ENCODE results near the gene SLC37A1.

SLC37A1 gene

DNA sequence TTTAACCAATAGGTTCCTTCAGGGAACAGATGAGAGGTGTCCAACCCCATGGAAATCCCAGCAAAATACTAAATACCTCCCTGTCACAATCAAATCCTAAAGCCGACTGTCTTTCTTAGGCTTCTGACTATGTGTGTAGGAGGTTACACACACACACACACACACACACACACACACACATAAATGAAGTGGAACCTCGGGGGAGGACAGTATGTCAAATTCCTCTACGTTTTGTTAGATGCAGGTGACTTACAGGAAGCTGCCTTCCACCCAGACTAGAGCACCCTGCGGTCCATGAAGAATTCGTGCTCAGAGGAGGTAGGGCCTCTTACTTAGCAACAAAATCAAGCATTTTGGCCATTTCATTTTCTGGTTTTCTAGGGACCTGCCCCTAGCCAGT is 34.1 kb upstream of the SLC37A1 start:
- no peak for DNase-seq (ENCODE audit: low read depth, low spot score)

DNA sequence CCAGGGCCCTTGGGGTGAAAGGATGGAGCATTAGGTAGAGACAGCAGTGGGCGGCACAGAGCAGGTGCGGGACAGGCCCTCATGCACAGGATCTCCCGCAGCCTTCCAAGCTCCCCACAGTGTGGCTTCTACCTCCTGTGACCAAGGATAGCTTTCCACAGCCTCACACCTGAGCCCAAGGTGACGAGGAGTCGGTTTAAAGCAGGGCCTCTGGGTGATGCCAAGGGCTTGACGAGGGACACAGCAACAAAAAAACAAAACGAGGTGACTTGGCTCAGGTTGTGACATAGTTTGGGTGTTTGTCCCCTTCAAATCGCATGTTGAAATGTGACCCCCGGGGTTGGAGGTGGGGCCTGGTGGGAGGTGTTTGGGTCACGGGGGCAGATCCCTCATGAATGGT is 32.9 kb upstream of the SLC37A1 start:
- DNase-seq (ENCODE audit: low read depth, low spot score): no peak

DNA sequence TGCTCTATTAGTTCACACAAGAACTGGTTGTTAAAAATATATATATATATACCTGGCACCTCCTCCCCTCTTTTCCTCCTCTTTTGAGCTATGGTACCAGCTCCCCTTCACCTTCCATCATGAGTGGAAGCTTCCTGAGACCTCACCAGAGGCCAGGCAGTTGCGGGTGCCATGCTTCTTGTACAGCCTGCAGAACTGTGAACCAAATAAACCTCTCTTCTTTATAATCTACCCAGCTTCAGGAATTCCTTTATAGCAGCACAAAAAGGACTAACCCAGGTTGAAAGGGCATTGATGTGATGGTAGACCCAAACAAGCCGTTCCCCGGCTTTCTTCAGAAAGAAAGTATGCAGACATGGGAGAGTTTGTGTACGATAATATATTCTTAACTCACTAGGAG is 32.5 kb upstream of the SLC37A1 start:
- no peak for DNase-seq (ENCODE audit: low read depth, low spot score)

DNA sequence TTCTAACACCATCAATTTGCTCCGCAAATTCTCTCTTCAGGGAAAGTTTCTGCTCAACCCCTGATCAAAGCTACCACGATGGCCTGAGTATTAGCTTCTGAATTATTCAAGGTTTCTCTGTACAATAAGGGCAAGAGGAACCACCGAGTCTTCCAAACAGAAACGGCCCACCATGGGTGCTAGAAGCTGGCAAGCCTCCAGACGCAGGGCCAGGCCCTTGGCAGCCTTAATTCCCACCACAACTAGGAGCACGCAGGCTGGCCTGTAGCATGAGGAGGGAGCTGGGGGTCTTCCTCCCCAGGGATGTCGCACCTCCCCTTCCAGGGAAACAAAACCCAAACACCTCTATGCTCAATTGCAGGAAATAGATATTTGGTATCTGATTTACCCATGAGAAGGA is 28.7 kb upstream of the SLC37A1 start:
- DNase-seq (ENCODE audit: low read depth, low spot score): no peak

DNA sequence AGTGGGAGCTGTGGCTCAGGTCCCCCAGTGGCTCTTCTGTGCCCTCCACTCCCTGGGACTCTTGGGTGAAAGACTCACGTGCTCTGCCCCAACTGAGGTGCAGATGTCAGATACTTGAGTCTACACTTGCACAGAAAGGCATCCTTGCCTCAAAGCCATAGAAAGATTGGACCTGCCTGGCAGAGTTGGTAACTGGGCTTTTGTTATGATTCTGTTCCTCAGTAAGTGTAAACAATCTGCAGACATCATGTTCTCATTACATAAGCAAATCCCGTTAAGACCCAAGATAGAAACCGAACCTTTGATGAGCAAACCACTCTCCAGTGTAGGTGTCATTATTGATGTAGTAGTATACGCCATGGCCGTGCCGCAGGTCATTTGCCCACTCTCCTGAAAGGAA is 27.6 kb upstream of the SLC37A1 start:
- no peak for DNase-seq (ENCODE audit: low read depth, low spot score)

DNA sequence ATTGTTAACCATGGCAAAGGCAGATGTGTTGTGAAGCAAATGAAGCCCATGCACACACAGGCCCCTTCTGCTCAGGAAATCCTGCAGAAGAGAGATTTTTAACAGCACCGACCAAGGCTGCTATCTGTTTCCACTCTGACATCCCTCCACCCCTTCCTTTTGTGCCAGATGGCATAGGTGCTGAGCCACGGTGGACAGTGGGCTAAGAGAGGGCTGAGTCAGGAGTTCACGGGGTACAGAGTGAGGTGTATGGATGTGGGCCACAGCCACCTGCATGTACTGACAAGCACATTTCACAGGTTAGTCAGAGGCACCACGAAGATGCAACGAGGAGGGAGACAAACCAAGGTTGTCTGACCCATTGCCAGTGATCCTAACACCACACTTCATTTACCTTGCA is 27.1 kb upstream of the SLC37A1 start:
- DNase-seq (ENCODE audit: low read depth, low spot score): no peak

DNA sequence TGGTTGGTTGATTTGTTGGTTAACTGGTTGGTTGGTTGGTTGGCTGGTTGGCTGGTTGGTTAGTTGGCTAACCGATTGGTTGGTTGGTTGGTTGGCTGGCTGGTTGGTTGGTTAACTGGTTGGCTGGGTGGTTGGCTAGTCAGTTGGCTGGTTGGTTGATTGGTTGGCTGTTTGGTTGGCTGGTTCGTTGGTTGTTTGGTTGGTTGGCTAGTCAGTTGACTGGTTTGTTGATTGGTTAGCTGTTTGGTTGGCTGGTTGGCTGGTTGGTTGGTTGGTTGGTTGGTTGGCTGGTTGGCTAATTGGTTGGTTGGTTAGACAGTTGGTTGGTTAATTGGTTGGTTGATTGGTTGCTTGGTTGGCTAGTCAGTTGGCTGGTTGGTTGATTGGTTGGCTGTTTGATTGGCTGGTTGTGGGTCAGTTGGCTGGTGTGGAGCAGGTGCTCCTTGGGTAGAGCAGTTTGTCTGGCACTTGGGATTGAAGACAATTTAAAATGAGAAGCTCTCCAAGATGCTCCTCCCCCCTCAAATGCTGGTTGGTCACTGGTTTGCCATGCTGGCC is 24.6 kb upstream of the SLC37A1 start:
- DNase-seq (ENCODE audit: low read depth, low spot score): no peak

DNA sequence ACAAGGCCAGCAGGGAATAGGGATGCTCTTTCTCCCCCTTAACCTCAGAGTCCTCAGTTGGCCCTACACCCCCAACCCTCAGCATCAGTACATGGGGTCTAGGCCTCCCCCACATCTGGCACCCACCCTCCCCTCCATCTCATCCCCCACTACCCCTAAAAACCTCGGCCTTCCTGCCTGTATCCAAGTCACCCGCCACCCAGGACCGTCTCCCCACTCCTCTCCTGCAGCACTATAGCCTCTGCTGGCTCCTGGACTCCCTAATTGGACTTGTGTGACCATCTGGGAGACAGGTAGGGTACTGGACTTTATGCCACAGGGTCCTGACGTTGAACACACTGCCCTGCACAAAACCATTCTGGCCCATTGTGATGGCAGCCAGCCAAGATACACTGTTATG is 23.7 kb upstream of the SLC37A1 start:
- DNase-seq (ENCODE audit: low read depth, low spot score): no peak

DNA sequence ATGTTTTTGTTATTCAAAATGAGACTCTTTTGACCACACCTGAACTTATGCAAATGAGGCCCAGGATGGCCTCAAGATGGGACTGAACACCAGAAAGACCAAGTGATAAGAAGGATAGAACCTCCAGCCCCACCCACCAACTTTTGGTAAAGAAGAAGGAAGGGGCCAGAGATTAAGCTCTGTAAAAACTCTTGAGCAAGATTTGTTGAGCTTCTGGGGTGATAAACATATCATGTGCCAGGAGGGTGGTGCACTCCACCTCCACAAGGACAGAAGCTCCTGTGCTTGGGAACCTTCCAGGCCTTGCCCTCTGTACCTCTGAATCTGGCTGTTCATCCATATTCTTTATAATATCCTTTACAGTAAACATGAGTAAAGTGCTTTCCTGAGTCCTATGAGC is 22.9 kb upstream of the SLC37A1 start:
- DNase-seq (ENCODE audit: low read depth, low spot score): no peak

DNA sequence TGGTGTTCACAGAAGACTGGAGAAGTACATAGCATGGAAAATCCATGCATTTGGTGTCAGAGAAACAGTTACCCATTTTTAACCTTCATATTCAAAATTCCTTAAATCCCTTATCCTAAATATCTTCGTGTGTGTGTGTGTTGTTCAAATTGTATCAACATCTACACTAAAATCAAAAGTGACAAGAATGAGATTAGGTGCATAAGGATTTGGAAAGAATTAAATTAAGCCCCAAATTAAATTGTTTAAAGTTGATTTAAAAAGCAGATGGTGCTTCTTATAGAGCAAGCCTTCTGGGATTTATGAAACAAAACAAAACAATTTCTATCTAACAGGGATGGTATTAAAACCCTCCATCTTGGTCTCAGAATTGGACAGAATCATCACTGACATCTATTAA is 22.3 kb upstream of the SLC37A1 start:
- DNase-seq (ENCODE audit: low read depth, low spot score): no peak

DNA sequence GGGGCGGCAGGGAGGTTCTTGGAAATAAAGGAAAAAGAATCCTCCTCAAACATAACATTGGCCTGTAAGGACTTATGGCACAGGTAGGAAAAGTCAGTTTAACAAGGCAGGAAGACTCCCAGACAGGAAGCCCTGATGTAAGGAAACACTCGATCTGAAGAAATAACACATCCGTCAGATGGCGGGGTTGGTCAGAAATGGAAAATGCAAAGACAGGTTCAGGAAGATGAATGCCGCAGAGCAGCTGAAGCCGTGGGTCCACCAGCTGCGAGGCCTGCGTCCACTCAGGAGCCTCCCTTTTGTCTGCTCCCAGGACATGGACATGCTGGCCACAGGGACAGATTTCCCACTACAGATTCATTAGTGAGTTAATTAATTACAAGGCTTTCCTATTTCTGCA is 21.5 kb upstream of the SLC37A1 start:
- DNase-seq (ENCODE audit: low read depth, low spot score): no peak

DNA sequence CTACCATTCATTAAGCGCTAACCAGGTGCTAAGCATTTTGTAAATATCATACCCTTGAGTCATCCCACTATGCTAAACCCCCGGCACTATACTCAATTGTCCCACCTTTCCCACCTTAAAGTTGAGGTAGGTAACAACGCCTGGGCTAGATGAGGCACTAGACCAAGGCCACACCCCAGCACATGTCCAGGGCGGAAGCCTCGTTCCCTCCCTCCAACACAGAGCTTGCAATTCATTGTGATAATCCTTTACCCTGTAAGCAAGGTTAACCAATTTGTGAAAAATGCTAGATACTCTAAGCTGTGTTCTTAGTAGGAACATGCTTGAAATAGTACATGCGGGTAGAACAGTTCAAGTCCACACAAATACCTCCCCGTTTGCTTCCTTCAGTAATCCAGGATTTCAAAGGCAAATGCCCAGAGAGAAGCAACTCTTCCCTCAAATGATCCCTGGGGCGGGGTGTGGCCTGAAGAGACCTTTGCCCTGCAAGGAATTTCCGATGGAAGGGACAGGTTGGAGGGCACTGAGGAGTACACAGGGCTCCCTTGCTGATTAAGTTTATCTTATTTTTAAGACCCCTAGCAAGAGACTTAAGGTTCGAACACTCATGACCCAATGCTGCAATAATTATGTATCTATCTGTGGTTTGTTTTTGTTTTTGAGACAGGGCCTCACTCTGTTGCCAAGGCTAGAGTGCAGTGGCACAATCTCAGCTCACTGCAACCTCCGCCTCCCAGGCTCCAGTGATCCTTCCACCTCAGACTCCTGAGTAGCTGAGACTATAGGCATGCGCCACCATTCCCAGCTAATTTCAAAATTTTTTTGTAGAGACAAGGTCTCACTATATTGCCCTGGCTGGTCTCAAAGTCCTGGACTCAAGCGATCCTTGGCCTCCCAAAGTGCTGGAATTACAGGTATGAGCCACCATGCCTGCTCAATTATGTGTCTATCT is 20.3 kb upstream of the SLC37A1 start:
- no peak for DNase-seq (ENCODE audit: low read depth, low spot score)

DNA sequence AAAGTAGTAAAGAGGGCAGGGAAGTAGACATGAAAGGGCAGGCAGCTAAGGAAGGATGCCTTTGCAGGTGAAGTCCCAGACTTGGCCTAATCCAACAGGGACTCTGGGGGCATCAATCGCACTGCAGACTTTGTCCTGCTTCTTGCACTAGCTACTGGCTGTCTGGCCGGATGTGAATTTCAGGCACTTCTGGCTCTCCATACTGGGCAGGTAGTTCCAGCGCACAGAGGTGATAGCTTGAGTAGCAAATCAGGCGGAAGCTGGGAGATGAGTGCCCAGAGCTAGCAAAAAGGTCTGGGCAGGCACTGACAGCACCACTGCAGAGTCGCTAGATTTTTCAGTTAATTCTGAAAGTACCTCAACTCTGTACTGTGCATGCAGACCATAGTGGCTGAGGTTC is 18.6 kb upstream of the SLC37A1 start:
- DNase-seq (ENCODE audit: low read depth, low spot score): no peak

DNA sequence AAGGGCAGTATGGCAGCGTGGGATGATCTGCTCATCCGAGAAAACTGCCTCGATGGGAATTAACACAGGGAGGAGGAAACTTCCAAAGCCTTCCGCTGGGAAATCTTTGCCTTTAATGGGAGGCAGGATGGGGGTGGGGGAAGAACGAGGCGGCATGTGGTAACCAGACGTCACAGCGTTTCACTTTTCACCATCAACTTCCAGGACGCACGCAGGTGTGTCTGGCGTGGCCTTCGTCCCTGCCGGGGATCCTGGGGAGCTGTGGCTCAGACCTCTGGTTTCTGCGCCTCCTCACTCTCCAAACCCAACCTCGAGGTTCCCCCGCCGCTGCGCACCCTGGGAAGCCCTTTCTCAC is 17.9 kb upstream of the SLC37A1 start:
- no peak for DNase-seq (ENCODE audit: low read depth, low spot score)

DNA sequence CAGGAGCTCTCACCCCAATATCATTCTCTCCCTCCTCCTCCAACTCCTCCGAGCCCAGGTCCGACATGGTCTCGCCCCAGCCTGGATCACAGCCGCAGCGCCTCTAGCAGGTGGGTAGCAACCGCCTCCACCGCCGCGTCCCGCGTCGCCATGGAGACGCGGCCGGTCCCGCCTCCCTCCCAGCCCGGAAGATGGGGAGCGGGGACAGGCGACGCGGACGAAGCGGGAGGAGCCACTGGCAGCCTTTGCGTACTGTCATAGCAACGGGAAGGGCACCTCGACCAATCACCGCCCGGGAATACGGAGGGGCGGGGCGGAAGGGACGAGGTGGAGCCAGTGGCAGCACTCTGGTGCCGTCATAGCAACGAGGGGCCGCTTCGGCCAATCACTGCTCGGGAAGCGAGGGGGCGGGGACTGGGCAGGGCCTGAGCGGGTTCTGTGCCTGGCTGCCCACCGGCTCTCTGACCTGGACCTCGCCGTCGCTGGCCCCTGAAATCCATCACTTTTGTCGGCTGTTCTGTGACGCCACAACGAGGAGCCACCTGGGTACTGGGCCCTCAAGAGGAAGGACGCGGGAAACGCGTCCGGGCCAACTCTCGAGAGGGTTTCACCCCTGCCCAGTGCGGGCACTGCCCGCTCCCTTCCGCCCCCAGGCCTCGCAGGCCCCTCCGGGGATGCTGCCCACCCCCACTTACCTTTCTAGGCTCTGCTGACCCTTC is 17.4 kb upstream of the SLC37A1 start, which contains the start of gene RSPH1:
Gene RSPH1, minus strand, starts transcription at position 105 of the 719 bp plus-strand sequence. Its CDS starts 38 bp downstream, at position 67.
- DNase-seq (ENCODE audit: low read depth, low spot score): peak; percentile 98

DNA sequence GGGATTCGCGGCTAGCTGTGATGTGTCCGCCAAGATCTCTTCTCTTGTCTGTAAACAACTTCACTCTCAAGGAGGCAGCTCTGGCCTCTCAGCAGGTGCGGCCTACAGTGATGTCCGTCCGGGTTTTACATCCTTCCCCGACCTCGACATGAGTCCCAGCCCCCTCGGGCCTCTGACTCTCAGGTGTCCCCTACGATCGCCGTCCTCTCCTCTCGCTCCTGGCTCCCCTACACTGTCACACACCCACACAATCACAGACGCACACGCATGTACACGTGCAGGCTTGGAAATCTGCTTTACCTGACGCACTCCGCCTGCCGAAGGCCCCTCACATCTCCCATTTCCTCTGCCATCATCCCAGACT is 16.8 kb upstream of the SLC37A1 start:
- no peak for DNase-seq (ENCODE audit: low read depth, low spot score)

DNA sequence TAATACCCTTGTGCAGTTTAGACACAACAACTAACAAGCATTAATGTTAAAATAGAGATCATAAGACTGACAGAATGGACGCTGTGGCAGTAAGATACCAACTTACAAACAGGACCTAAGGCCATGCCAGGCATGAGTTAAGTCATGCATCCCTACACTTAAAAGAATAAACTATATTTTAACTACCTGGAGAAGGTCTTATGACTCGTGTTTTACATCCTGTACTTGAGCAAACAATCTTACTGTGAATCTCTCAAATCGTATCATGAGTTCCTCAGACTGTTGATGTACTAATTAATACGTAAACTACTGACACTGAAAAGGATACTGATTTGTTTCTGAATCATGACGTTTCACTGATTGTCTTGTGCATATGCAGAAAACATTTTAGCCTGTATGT is 15.6 kb upstream of the SLC37A1 start:
- no peak for DNase-seq (ENCODE audit: low read depth, low spot score)

DNA sequence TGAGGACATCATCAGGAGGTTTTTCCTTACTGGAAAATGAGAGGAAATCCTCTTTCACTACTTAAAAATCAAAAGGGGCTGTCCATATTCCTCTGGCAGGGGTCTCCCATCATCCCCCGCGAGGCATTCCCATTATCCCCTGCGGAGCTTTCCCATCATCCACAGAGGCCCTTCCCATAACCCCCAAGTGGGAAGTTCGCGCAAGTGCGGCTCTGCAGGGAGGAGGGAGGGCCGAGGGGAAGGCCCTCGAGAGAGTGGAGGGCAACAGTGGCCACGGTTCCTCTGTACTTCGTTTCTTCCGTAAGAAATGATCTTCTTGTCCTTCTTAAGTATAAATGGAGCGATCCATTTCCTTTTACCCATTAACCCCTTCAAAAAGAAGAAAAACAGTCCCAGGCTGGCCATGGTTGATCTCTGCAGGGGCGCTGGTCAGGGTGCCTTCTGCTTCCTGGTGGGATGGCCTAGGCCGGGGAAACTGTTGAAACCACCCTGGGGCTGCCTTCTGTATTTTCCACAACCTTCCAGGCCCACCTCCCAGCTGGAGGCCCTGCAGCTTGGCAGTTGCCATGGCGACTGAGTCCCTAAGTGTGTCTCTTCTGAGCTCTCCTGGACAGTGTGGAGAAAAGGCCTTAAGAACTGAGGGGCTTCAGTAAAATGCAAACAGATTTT is 14.1 kb upstream of the SLC37A1 start:
- DNase-seq (ENCODE audit: low read depth, low spot score): no peak

DNA sequence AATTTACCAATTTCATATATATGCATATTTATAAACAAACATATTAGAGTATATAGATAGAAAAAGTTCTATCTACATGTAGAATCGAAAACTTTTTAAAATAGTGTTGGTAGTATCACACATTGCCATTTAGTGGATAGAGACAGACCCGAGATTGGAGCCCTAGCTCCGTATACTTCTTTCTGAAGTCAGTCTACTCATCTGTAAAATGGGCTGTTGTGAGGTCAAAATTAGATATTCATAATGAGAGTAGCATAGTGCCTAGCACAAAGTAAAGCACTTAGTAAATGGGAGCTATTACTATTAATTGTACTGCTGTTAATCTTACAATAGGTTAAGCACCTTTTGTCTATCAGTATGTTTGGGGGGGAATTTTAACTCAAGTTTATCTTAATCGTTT is 13.4 kb upstream of the SLC37A1 start:
- no peak for DNase-seq (ENCODE audit: low read depth, low spot score)

DNA sequence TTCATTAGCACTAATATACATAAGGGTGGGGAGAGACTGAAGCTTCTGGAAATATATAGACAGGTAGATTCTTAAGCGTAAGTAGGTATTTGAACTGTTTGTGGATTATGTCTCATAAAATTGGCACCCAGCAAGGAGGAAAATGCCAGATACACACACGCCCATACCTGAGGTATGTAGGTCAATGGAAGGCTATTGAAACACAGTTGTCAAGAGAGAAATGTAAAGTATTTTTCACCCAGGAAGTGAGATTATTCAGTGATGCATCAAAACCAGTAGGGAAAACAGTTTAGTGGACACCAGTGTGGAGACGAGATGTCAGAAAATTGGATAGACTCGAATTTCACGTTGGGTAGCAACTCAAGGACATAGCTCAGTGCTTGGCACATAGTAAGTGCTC is 12.9 kb upstream of the SLC37A1 start:
- no peak for DNase-seq (ENCODE audit: low read depth, low spot score)

DNA sequence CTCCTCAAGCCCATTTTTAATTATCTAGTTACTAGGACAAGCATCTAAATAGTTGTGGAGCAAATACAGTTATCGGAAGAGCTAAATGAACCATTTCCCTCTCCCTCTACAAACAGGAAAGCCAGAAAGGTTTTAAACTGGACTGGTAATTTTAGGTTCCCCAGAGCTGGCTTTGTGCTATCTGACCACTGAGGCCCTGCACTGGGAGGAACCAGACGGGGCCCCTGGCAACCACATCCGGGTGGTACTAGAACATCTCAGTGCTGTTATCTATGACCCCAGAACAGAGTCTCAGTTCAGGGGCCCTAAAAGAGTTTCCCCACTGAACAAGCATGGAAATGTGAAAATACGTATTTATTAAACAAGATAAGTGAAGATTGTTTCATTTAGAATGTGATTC is 9.9 kb upstream of the SLC37A1 start:
- no peak for DNase-seq (ENCODE audit: low read depth, low spot score)

DNA sequence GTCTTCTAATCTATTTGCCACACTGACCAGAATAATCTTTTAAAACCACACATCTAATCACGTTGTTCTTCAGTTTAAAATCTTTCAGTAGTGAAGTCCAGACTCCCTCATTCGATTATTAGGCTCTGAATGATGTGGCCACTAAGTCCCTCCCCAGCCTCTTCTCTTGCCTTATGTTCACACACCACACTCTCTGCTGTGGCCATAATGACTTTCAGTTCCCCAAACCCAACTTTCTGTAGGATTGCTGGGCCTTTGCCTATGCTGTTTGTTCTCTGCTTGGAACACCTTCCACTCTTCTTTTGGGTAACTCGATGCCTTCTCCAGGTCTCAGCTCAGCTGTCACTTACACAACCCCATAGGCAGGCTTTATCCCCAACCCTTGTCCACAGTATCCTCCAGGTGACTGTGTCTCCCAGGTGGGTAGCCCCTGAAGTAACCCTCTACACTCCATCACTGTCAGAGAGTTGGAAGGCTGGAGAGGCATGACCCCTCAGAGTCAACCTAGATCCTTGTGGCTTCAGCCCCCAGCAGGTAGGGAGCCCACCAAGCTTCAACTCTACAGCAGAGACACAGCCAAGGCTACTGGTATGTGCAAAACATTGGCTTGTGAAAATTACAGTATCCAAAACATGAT is 8.4 kb upstream of the SLC37A1 start:
- no peak for DNase-seq (ENCODE audit: low read depth, low spot score)
